GM19099 (cell line): ENCODE results near the gene CHERP.

Experiments used
- POLR2A ChIP-seq: IDR thresholded peaks from 3 replicates; pipeline ENCODE4 v1.6.1; 2011; ENCODE audit warnings: low read depth; ENCODE audit not compliant: insufficient read length; ENCODE audit errors: extremely low read depth

The CHERP gene

GRCh38 chr19:16516923-16517610, 25.2 kb downstream of the CHERP start:
- no peak for TF ChIP-seq POLR2A

DNA sequence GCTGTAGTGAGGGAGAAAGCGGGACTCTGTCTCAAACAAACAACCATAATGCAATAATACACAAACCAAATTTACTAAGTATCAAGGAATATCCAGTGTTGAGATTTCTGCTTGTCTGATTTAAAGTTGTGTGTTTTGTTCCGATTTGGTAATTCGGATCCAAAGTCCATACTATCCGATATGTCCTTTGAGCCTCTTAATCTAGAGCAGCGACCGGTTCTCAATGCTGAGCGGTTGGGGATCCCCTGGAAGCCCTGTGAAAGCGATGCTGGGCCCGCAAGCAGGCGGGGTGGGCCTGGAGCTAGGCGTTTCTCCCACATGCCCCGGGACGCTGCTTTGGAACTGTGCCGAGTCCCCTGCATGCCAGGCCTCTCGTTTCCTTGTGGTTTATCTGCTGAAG, 25.9 kb downstream of the CHERP start:
- TF ChIP-seq POLR2A, result no peak

- TF ChIP-seq POLR2A, result no peak
These were observed 27.7 kb downstream of the CHERP start for GRCh38 chr19:16514383-16515019.

- no peak for TF ChIP-seq POLR2A
These were observed 32.8 kb downstream of the CHERP start for GRCh38 chr19:16509141-16510061.

- no peak for TF ChIP-seq POLR2A
These were observed 33.7 kb downstream of the CHERP start for GRCh38 chr19:16508546-16508945.

DNA sequence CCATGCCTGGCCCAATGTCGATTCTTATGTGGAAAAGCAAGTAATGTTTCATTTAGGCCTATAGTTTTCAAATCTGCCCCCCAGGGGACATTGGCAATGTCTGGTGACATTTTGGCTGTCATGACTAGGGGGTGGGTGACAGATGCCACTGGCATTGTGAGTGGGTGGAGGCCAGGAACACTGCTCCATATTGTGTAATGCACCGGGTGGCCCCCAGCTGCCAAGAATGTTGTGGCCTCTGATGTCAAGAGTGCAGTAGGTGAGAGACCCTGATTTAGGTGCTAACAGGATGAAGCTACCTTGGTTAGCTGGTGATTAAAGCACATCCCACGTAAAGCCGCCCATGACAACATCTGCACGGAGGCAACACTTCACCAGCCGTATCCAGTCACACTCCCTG, 35.3 kb downstream of the CHERP start:
- no peak for TF ChIP-seq POLR2A

- TF ChIP-seq POLR2A, result no peak
These were observed 38.0 kb downstream of the CHERP start for GRCh38 chr19:16504271-16504670.

DNA sequence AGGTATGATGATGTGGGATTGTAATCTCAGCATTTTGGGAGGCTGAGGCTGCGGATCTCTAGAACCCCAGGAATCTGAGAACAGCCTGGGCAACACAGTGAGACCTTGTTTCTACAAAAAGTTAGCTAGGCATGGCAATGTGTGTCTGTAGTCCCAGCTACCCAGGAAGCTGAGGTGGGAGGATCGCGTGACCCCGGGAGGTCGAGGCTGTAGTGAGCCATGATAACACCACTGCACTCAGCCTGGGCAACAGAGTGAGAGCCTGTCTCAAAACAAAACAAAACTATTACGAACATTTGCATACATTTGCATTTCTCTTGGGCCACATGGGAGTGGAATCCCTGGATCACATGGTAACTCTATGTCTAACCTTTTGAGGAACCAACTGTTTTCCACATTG, 44.4 kb downstream of the CHERP start:
- no peak for TF ChIP-seq POLR2A

- TF ChIP-seq POLR2A, result no peak
These were observed 45.2 kb downstream of the CHERP start for GRCh38 chr19:16497042-16497441.

- no peak for TF ChIP-seq POLR2A
These were observed 45.6 kb downstream of the CHERP start for GRCh38 chr19:16496613-16496983.

- peak; percentile 86 for TF ChIP-seq POLR2A
These were observed 46.1 kb downstream of the CHERP start, which contains the start of the genes C19orf44 and CALR3 for GRCh38 chr19:16495982-16496612. TSS of gene C19orf44 (plus strand) at chr19:16496394. CDS start at chr19:16500793, 4,399 bp downstream. TSS of gene CALR3 (minus strand) at chr19:16496167. CDS start at chr19:16496129, 38 bp downstream.

- TF ChIP-seq POLR2A, result no peak
These were observed 59.5 kb downstream of the CHERP start for GRCh38 chr19:16482745-16483144.

DNA sequence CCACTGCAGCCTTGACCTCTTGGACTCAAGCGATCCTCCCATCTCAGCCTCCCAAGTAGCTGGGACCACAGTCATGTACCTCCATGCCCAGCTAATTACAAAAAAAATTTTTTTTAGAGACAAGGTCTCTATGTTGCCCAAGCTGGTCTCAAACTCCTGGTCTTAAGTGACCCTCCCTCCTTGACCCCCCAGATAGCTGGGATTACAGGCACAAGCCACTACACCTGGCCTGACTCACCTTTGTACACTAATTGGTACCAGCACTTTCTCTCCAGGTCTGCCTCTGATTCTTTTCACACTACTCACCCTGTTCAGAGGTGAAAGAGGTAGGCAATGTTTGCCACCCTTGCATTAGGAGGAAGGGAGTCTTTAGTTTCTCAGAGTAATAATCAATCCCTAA, 64.9 kb downstream of the CHERP start:
- TF ChIP-seq POLR2A, result no peak

DNA sequence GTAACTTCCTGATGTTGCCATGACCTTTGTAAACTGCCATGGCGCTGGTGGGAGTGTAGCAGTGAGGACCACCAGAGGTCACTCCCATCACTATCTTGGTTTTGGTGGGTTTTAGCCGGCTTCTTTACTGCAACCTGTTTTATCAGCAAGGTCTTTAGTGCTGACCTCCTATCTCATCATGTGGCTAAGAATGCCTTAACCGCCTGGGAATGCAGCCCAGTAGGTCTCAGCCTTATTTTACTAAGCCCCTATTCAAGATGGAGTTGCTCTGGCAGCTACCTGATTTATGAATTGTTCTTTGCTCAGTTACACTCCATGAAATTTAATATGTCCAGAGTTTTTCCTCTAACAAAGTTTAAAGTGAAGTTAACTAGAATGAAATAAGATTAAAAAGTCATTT, 65.8 kb downstream of the CHERP start:
- TF ChIP-seq POLR2A, result no peak

DNA sequence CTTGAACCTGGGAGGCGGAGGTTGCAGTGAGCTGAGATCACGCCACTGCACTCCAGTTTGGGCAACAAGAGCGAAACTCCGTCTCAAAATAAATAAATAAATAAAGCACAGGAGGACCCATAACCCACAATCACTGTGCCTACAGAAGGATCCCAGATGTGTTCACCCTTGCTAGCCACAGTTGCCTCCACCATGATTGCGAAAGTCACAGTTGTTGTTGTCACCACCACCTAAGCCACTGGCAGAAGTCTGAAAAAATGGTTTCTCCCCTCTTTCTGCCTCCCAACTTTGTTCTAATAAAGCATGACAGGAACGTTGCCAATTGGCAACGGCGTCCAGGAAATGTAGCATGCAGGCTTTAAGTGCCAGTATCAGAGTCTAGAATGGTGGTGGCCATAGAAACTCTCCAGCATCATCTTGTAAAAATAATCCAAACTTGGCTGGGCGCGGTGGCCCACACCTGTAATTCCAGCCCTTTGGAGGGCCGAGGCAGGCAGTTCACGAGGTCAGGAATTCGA, 68.3 kb downstream of the CHERP start:
- TF ChIP-seq POLR2A, result no peak

GRCh38 chr19:16472992-16473391, 69.2 kb downstream of the CHERP start:
- TF ChIP-seq POLR2A, result no peak
